ENCODE results near the gene BRD7. TPM values are rescaled to one million over a fixed set of nuclear protein-coding genes. Genes with fewer than 3 reads are reported as not detected.

The BRD7 gene
- polyA plus RNA-seq, 4 donors: 40.7 to 71.6 (median 43.4) TPM

- H3K27ac ChIP-seq (ENCODE audit: low read depth in 1 of 3, low read length in 2 of 3): no peak overlapping the region
- no peak overlapping the region for H3K4me3 ChIP-seq (ENCODE audit: low read depth in 1 of 3, low read length in 3 of 3)
- H3K36me3 ChIP-seq (ENCODE audit: control insufficient read depth in 3 of 3, insufficient read depth in 2 of 3, low read depth in 1 of 3, low read length in 3 of 3): no peaks in the 10 kb centered on the region
- no peaks in the 10 kb centered on the region for H3K9me3 ChIP-seq (ENCODE audit: control insufficient read depth in 2 of 2, insufficient read depth in 1 of 2, low read depth in 1 of 2, low read length in 1 of 2)
- H3K4me1 ChIP-seq (ENCODE audit: control insufficient read depth in 3 of 3, insufficient read depth in 2 of 3, low read depth in 1 of 3, low read length in 2 of 3): no peaks in the 10 kb centered on the region
- DNase-seq (no peak), FAIRE-seq (no peak)
- no peaks in the 10 kb centered on the region for H3K27me3 ChIP-seq (ENCODE audit: control insufficient read depth in 3 of 3, insufficient read depth in 3 of 3, low read length in 3 of 3)
- 78 to 94% (median 81%) methylated on average over 5 of the region's 5 CpGs for WGBS, 3 donors
These were observed 32.6 kb upstream of the BRD7 start for GRCh38 chr16:50401355-50401754.

- DNase-seq (no peak), FAIRE-seq (no peak)
- H3K27me3 ChIP-seq (ENCODE audit: control insufficient read depth in 3 of 3, insufficient read depth in 3 of 3, low read length in 3 of 3): no peaks in the 10 kb centered on the region
- no peak overlapping the region for H3K27ac ChIP-seq (ENCODE audit: low read depth in 1 of 3, low read length in 2 of 3)
- H3K36me3 ChIP-seq (ENCODE audit: control insufficient read depth in 3 of 3, insufficient read depth in 2 of 3, low read depth in 1 of 3, low read length in 3 of 3): no peaks in the 10 kb centered on the region
- no peaks in the 10 kb centered on the region for H3K4me1 ChIP-seq (ENCODE audit: control insufficient read depth in 3 of 3, insufficient read depth in 2 of 3, low read depth in 1 of 3, low read length in 2 of 3)
- H3K9me3 ChIP-seq (ENCODE audit: control insufficient read depth in 2 of 2, insufficient read depth in 1 of 2, low read depth in 1 of 2, low read length in 1 of 2): no peaks in the 10 kb centered on the region
- H3K4me3 ChIP-seq (ENCODE audit: low read depth in 1 of 3, low read length in 3 of 3): no peak overlapping the region
- 84 to 95% (median 94%) methylated on average over 6 of the region's 6 CpGs for WGBS, 3 donors
These were observed 32.2 kb upstream of the BRD7 start for GRCh38 chr16:50400967-50401348.

- no peaks in the 10 kb centered on the region for H3K4me1 ChIP-seq (ENCODE audit: control insufficient read depth in 3 of 3, insufficient read depth in 2 of 3, low read depth in 1 of 3, low read length in 2 of 3)
- H3K4me3 ChIP-seq (ENCODE audit: low read depth in 1 of 3, low read length in 3 of 3): no peak overlapping the region
- WGBS, 3 donors: 90 to 97% (median 96%) methylated on average over 8 of the region's 8 CpGs
- no peaks in the 10 kb centered on the region for H3K36me3 ChIP-seq (ENCODE audit: control insufficient read depth in 3 of 3, insufficient read depth in 2 of 3, low read depth in 1 of 3, low read length in 3 of 3)
- H3K27me3 ChIP-seq (ENCODE audit: control insufficient read depth in 3 of 3, insufficient read depth in 3 of 3, low read length in 3 of 3): no peaks in the 10 kb centered on the region
- no peak for FAIRE-seq
- no peak for DNase-seq
- no peak overlapping the region for H3K27ac ChIP-seq (ENCODE audit: low read depth in 1 of 3, low read length in 2 of 3)
- H3K9me3 ChIP-seq (ENCODE audit: control insufficient read depth in 2 of 2, insufficient read depth in 1 of 2, low read depth in 1 of 2, low read length in 1 of 2): no peaks in the 10 kb centered on the region
These were observed 31.7 kb upstream of the BRD7 start for GRCh38 chr16:50400312-50400966.

GRCh38 chr16:50399411-50399810 lies 30.6 kb upstream of the BRD7 start:
- 79 to 94% (median 88%) methylated on average over 3 of the region's 3 CpGs for WGBS, 3 donors
- FAIRE-seq: no peak
- Histone ChIP-seq H3K9me3 (ENCODE audit: control insufficient read depth in 2 of 2, insufficient read depth in 1 of 2, low read depth in 1 of 2, low read length in 1 of 2) (no peaks in the 10 kb centered on the region), H3K4me1 (ENCODE audit: control insufficient read depth in 3 of 3, insufficient read depth in 2 of 3, low read depth in 1 of 3, low read length in 2 of 3) (no peaks in the 10 kb centered on the region), H3K27me3 (ENCODE audit: control insufficient read depth in 3 of 3, insufficient read depth in 3 of 3, low read length in 3 of 3) (no peaks in the 10 kb centered on the region), H3K36me3 (ENCODE audit: control insufficient read depth in 3 of 3, insufficient read depth in 2 of 3, low read depth in 1 of 3, low read length in 3 of 3) (no peaks in the 10 kb centered on the region), H3K4me3 (ENCODE audit: low read depth in 1 of 3, low read length in 3 of 3) (no peak overlapping the region), H3K27ac (ENCODE audit: low read depth in 1 of 3, low read length in 2 of 3) (no peak overlapping the region)
- no peak for DNase-seq

GRCh38 chr16:50398336-50398735 lies 29.5 kb upstream of the BRD7 start:
- no peak for DNase-seq
- Histone ChIP-seq H3K4me3 (ENCODE audit: low read depth in 1 of 3, low read length in 3 of 3) (no peak overlapping the region), H3K27ac (ENCODE audit: low read depth in 1 of 3, low read length in 2 of 3) (no peak overlapping the region), H3K9me3 (ENCODE audit: control insufficient read depth in 2 of 2, insufficient read depth in 1 of 2, low read depth in 1 of 2, low read length in 1 of 2) (no peaks in the 10 kb centered on the region), H3K4me1 (ENCODE audit: control insufficient read depth in 3 of 3, insufficient read depth in 2 of 3, low read depth in 1 of 3, low read length in 2 of 3) (no peaks in the 10 kb centered on the region), H3K36me3 (ENCODE audit: control insufficient read depth in 3 of 3, insufficient read depth in 2 of 3, low read depth in 1 of 3, low read length in 3 of 3) (no peaks in the 10 kb centered on the region), H3K27me3 (ENCODE audit: control insufficient read depth in 3 of 3, insufficient read depth in 3 of 3, low read length in 3 of 3) (no peaks in the 10 kb centered on the region)
- FAIRE-seq: no peak
- 80 to 89% (median 82%) methylated on average over 5 of the region's 5 CpGs for WGBS, 3 donors

- WGBS, 3 donors: 45 to 71% (median 57%) methylated on average over 8 of the region's 8 CpGs
- Histone ChIP-seq H3K27ac (ENCODE audit: low read depth in 1 of 3, low read length in 2 of 3) (no peak overlapping the region), H3K4me3 (ENCODE audit: low read depth in 1 of 3, low read length in 3 of 3) (no peak overlapping the region), H3K36me3 (ENCODE audit: control insufficient read depth in 3 of 3, insufficient read depth in 2 of 3, low read depth in 1 of 3, low read length in 3 of 3) (no peaks in the 10 kb centered on the region), H3K9me3 (ENCODE audit: control insufficient read depth in 2 of 2, insufficient read depth in 1 of 2, low read depth in 1 of 2, low read length in 1 of 2) (no peaks in the 10 kb centered on the region), H3K27me3 (ENCODE audit: control insufficient read depth in 3 of 3, insufficient read depth in 3 of 3, low read length in 3 of 3) (no peaks in the 10 kb centered on the region), H3K4me1 (ENCODE audit: control insufficient read depth in 3 of 3, insufficient read depth in 2 of 3, low read depth in 1 of 3, low read length in 2 of 3) (no peaks in the 10 kb centered on the region)
- DNase-seq (no peak), FAIRE-seq (no peak)
These were observed 28.2 kb upstream of the BRD7 start for GRCh38 chr16:50396761-50397535.

- no peaks in the 10 kb centered on the region for H3K9me3 ChIP-seq (ENCODE audit: control insufficient read depth in 2 of 2, insufficient read depth in 1 of 2, low read depth in 1 of 2, low read length in 1 of 2)
- H3K27ac ChIP-seq (ENCODE audit: low read depth in 1 of 3, low read length in 2 of 3): no peak overlapping the region
- no peaks in the 10 kb centered on the region for H3K36me3 ChIP-seq (ENCODE audit: control insufficient read depth in 3 of 3, insufficient read depth in 2 of 3, low read depth in 1 of 3, low read length in 3 of 3)
- H3K4me3 ChIP-seq (ENCODE audit: low read depth in 1 of 3, low read length in 3 of 3): no peak overlapping the region
- no peak for FAIRE-seq
- WGBS, 3 donors: 86 to 96% (median 93%) methylated on average over 10 of the region's 10 CpGs
- no peaks in the 10 kb centered on the region for H3K27me3 ChIP-seq (ENCODE audit: control insufficient read depth in 3 of 3, insufficient read depth in 3 of 3, low read length in 3 of 3)
- DNase-seq: no peak
- no peaks in the 10 kb centered on the region for H3K4me1 ChIP-seq (ENCODE audit: control insufficient read depth in 3 of 3, insufficient read depth in 2 of 3, low read depth in 1 of 3, low read length in 2 of 3)
These were observed 27.2 kb upstream of the BRD7 start for GRCh38 chr16:50395763-50396710.

Data from small intestine (tissue), 7 donors.